Fibroblast of skin of left quadriceps (primary cell): ENCODE measurements around the gene ATG4A.

Source experiments
- DNase-seq, 2 experiments: peaks; one replicate each; pipeline ENCODE4 v3.0.0-alpha.2; 2013; ENCODE audit warnings: low read depth in 2 of 2

The ATG4A gene

GRCh38 chrX:108091264-108091877 lies at the start of gene ATG4A, which contains the start of gene PSMD10:
Gene ATG4A, plus strand, starts transcription at chrX:108091778. Its CDS starts 49 bp downstream, at chrX:108091827.
Gene PSMD10, minus strand, starts transcription at chrX:108091542. Its CDS starts 22 bp downstream, at chrX:108091520.
- peak; percentile 86 to 89 for DNase-seq

- no peak for DNase-seq
Measured at GRCh38 chrX:108044554-108045256, 46.9 kb upstream of the ATG4A start, which contains the start of gene VSIG1. Gene VSIG1, plus strand, starts transcription at chrX:108045065. Its CDS starts 66 bp downstream, at chrX:108045131.

- DNase-seq = no peak
Measured at GRCh38 chrX:108049649-108050048, 41.9 kb upstream of the ATG4A start.

- DNase-seq = no peak
Measured at GRCh38 chrX:108053218-108053617, 38.4 kb upstream of the ATG4A start.

GRCh38 chrX:108055546-108055945 lies 36.0 kb upstream of the ATG4A start:
- DNase-seq = no peak

- DNase-seq = no peak
Measured at GRCh38 chrX:108059801-108060200, 31.8 kb upstream of the ATG4A start.

GRCh38 chrX:108064001-108064400 lies 27.6 kb upstream of the ATG4A start:
- DNase-seq = no peak

GRCh38 chrX:108064613-108065012 lies 27.0 kb upstream of the ATG4A start:
- no peak for DNase-seq

- no peak for DNase-seq
Measured at GRCh38 chrX:108068121-108068520, 23.5 kb upstream of the ATG4A start.

GRCh38 chrX:108070891-108071290 lies 20.7 kb upstream of the ATG4A start:
- DNase-seq = no peak

GRCh38 chrX:108071578-108071977 lies 20.0 kb upstream of the ATG4A start:
- DNase-seq = no peak

- no peak for DNase-seq
Measured at GRCh38 chrX:108072746-108073145, 18.8 kb upstream of the ATG4A start.

- no peak for DNase-seq
Measured at GRCh38 chrX:108081110-108081509, 10.5 kb upstream of the ATG4A start.

GRCh38 chrX:108087792-108088191 lies 3.8 kb upstream of the ATG4A start:
- DNase-seq = no peak

- no peak for DNase-seq
Measured at GRCh38 chrX:108088511-108088910, 3.1 kb upstream of the ATG4A start.

GRCh38 chrX:108090491-108091263 lies 901 bp upstream of the ATG4A start:
- no peak for DNase-seq

- DNase-seq = no peak
Measured at GRCh38 chrX:108091878-108092291, 307 bp downstream of the ATG4A start.

GRCh38 chrX:108097380-108097779 lies 5.8 kb downstream of the ATG4A start:
- no peak for DNase-seq

GRCh38 chrX:108105473-108105872 lies 13.9 kb downstream of the ATG4A start:
- DNase-seq = no peak

GRCh38 chrX:108114541-108114940 lies 23.0 kb downstream of the ATG4A start:
- DNase-seq = no peak

GRCh38 chrX:108117988-108118387 lies 26.4 kb downstream of the ATG4A start:
- DNase-seq = no peak

GRCh38 chrX:108121291-108121690 lies 29.7 kb downstream of the ATG4A start:
- DNase-seq = no peak
